ENCODE measurements around the gene RFPL2.

The RFPL2 gene

DNA sequence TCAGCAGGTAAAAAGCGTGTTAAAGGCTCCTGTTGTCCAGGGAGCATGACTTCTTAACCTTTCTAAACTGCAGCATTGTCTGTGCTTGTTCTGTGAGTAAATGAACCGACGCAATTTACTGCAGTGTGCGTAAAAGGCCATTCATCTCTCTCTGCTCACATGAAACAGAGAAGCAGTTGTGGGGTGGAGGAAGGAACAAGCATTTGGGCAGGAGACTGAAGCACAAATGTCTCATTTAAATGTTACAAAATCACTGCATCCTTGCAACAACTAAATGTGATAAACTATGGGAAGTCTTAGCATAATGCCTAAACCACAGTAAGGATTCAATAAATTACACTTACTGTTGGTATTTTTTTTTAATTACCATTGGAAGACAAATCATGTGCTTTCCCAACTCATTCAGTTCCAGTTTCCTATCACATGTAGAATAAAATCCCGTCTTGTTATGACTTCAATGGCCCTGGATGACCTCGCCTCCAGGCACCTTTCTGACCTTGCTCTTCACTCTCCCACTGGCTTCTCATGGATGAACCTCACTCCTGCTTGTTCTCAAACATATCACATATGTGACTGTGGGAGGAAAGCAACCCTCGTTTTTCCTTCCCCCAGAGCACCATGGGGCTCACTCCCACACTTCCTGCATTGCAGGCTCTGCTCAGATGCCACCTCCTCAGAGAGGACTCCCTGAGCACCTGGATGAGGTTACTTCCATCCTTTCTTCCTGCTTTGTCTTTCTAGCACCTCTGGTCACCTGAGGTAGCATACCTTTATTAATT, 21.6 kb upstream of the RFPL2 start:
- Histone ChIP-seq H3K9me3 (replicated peaks; ENCODE audit: low read length) (no peaks in the 10 kb centered on the region), H3K4me3 (ENCODE audit: low read length) (no peak overlapping the region), H3K27me3 (ENCODE audit: control insufficient read depth, insufficient read depth, low read length) (peaks cover 10% of the 10 kb centered on the region), H3K36me3 (ENCODE audit: insufficient read depth, low read length) (no peaks in the 10 kb centered on the region), H3K4me2 (ENCODE audit: low read length) (no peak overlapping the region), H3K9ac (ENCODE audit: low read depth, low read length) (no peak overlapping the region), H3K4me1 (ENCODE audit: control insufficient read depth, insufficient read depth, low read length) (no peaks in the 10 kb centered on the region)

DNA sequence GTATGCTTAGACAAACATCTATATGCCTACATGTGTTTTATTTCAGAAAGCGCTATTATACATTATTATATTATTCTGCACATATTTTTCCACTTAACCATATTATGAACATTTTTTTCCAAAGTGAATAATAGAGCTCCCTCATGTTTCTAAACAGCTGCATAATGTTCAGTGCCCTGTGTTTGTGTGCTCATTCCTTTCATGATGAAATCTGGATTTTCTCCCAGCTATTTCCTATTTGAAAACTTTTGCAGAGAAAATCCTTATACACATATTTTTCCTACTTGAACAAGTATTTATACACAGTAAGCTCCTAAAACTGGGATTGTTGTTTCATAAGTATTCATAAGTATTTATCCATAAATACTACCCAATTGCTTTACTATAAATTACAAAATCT, 18.1 kb upstream of the RFPL2 start:
- Histone ChIP-seq H3K4me1 (ENCODE audit: control insufficient read depth, insufficient read depth, low read length) (no peaks in the 10 kb centered on the region), H3K4me3 (ENCODE audit: low read length) (no peak overlapping the region), H3K27me3 (ENCODE audit: control insufficient read depth, insufficient read depth, low read length) (peaks cover 2% of the 10 kb centered on the region), H3K4me2 (ENCODE audit: low read length) (no peak overlapping the region), H3K9me3 (replicated peaks; ENCODE audit: low read length) (no peaks in the 10 kb centered on the region), H3K36me3 (ENCODE audit: insufficient read depth, low read length) (no peaks in the 10 kb centered on the region), H3K9ac (ENCODE audit: low read depth, low read length) (no peak overlapping the region)

DNA sequence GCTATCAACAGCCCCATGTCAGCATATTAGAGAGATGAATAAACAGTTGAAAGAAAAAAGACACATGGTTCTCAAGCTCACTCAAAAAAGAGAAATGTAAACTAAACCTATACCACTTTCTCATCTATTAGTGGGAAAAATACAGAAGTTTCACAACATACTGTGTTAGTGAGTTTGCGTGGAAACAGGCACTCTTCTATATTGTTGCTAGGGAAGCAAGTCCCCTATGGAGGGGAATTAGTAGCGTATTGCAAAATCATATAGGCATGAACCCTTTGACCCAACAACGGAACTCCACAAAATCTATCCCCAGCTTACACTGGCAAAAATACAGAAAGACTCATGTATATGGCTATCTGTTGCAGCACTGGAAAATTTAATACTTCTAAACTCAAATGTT, 14.2 kb upstream of the RFPL2 start:
- Histone ChIP-seq H3K9ac (ENCODE audit: low read depth, low read length) (no peak overlapping the region), H3K4me3 (ENCODE audit: low read length) (no peak overlapping the region), H3K9me3 (replicated peaks; ENCODE audit: low read length) (no peaks in the 10 kb centered on the region), H3K4me2 (ENCODE audit: low read length) (no peak overlapping the region), H3K4me1 (ENCODE audit: control insufficient read depth, insufficient read depth, low read length) (no peaks in the 10 kb centered on the region), H3K36me3 (ENCODE audit: insufficient read depth, low read length) (no peaks in the 10 kb centered on the region), H3K27me3 (ENCODE audit: control insufficient read depth, insufficient read depth, low read length) (no peaks in the 10 kb centered on the region)

DNA sequence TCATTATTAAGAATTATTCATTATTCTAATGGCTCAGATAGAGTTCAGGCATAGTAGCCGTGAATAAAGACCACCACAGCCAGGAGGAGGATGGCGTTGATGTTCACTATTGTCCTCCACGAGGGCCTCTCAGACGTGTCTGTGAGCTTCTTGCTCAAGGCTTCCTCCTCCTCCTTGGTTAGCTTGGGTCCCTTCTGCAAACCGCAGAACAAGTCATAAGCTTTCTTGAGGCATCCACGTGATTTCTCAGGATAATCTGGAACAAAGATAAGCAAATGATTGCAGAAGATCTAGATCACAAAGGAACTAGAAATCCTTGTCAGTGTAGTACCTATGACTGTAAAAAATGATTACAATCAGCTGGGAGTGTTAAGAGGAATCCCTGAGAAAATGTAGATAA, 13.6 kb upstream of the RFPL2 start:
- no peaks in the 10 kb centered on the region for H3K4me1 ChIP-seq (ENCODE audit: control insufficient read depth, insufficient read depth, low read length)
- no peak overlapping the region for H3K4me2 ChIP-seq (ENCODE audit: low read length)
- no peak overlapping the region for H3K4me3 ChIP-seq (ENCODE audit: low read length)
- H3K9me3 ChIP-seq (replicated peaks; ENCODE audit: low read length): no peaks in the 10 kb centered on the region
- no peak overlapping the region for H3K9ac ChIP-seq (ENCODE audit: low read depth, low read length)
- H3K36me3 ChIP-seq (ENCODE audit: insufficient read depth, low read length): no peaks in the 10 kb centered on the region
- no peaks in the 10 kb centered on the region for H3K27me3 ChIP-seq (ENCODE audit: control insufficient read depth, insufficient read depth, low read length)

DNA sequence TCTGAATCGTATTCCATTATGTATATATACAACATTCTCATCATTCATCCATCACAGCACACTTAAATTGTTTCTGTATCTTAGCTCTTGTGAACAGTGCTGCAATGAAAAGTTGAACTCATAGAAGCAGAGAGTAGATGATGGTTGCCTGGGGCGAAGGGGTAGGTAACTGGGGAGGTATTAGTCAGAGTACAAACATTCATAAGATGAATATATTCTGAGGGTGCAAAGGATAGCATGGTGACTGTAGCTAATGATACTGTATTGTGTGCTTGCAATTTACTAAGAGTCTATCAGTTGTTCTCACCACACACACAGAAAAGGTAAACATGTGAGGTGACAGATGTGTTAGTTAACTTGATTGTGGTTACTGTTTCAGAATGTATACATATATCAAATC, 12.6 kb upstream of the RFPL2 start:
- Histone ChIP-seq H3K36me3 (ENCODE audit: insufficient read depth, low read length) (no peaks in the 10 kb centered on the region), H3K4me2 (ENCODE audit: low read length) (no peak overlapping the region), H3K27me3 (ENCODE audit: control insufficient read depth, insufficient read depth, low read length) (peaks cover 5% of the 10 kb centered on the region), H3K9ac (ENCODE audit: low read depth, low read length) (no peak overlapping the region), H3K9me3 (replicated peaks; ENCODE audit: low read length) (no peaks in the 10 kb centered on the region), H3K4me1 (ENCODE audit: control insufficient read depth, insufficient read depth, low read length) (no peaks in the 10 kb centered on the region), H3K4me3 (ENCODE audit: low read length) (no peak overlapping the region)

DNA sequence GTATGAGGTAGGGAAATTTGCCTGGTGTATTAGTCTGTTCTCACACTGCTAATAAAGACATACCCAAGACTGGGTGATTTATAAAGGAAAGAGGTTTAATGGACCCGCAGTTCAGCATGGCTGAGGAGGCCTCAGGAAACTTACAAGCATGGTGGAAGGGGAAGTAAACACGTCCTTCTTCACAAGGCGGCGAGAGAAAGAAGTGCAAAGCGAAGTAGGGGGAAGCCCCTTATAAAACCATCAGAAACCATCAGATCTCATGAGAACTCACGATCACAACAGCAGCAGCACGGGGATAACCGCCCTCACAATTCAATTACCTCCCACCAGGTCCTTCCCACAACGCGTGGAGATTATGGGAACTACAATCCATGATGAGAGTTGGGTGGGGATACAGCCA, 12.0 kb upstream of the RFPL2 start:
- no peaks in the 10 kb centered on the region for H3K36me3 ChIP-seq (ENCODE audit: insufficient read depth, low read length)
- no peaks in the 10 kb centered on the region for H3K9me3 ChIP-seq (replicated peaks; ENCODE audit: low read length)

DNA sequence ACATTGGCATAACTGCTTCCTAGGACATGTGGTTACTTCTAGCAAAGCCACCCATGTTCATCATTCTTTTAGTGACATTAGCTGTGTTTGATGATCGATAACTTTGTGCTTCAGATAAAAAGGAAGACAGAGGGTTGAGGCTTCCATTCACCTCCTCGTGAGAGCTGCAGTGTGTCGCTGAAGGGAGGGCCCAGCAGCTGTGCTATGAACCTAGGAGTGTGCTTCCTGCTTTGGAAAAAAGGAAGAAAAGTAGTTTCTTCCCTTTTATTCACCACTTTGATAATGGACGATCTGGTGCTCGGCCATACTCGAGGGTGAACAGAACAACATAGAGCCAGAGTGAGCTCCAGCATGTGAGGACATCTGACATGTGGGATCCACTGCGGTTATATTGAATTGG, 6.1 kb upstream of the RFPL2 start:
- H3K27me3 ChIP-seq (ENCODE audit: control insufficient read depth, insufficient read depth, low read length): peaks cover 7% of the 10 kb centered on the region
- H3K4me3 ChIP-seq (ENCODE audit: low read length): no peak overlapping the region
- H3K9ac ChIP-seq (ENCODE audit: low read depth, low read length): no peak overlapping the region
- no peak overlapping the region for H3K4me2 ChIP-seq (ENCODE audit: low read length)
- H3K36me3 ChIP-seq (ENCODE audit: insufficient read depth, low read length): no peaks in the 10 kb centered on the region
- H3K9me3 ChIP-seq (replicated peaks; ENCODE audit: low read length): no peaks in the 10 kb centered on the region
- H3K4me1 ChIP-seq (ENCODE audit: control insufficient read depth, insufficient read depth, low read length): no peaks in the 10 kb centered on the region

More for the DNA sequence above, 12.0 kb upstream of the RFPL2 start:
- Histone ChIP-seq H3K4me1 (ENCODE audit: control insufficient read depth, insufficient read depth, low read length) (no peaks in the 10 kb centered on the region), H3K9ac (ENCODE audit: low read depth, low read length) (no peak overlapping the region), H3K4me2 (ENCODE audit: low read length) (no peak overlapping the region), H3K27me3 (ENCODE audit: control insufficient read depth, insufficient read depth, low read length) (peaks cover 5% of the 10 kb centered on the region), H3K4me3 (ENCODE audit: low read length) (no peak overlapping the region)

DNA sequence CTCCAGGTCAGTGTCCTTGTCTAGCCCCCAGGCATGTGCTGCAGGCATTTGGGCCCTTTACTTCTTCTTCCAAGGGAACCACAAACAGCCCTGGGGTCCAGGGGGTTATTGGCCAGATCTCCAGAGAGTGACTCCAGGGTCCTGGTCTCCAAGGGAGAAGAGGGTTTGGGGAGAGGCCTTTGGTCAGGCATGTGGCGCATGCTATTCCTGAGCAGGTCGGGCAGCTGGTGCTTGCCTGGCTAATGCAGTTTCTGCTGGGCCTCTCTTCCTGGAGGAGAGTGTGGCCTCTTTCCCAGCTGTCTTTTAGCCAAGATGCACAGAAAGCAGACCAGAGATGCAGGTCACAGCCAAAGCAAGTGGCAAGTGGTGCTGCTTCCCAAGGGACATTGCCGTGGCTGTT, 3.8 kb upstream of the RFPL2 start:
- Histone ChIP-seq H3K9ac (ENCODE audit: low read depth, low read length) (no peak overlapping the region), H3K9me3 (replicated peaks; ENCODE audit: low read length) (no peaks in the 10 kb centered on the region), H3K4me3 (ENCODE audit: low read length) (no peak overlapping the region), H3K4me2 (ENCODE audit: low read length) (no peak overlapping the region), H3K36me3 (ENCODE audit: insufficient read depth, low read length) (no peaks in the 10 kb centered on the region), H3K4me1 (ENCODE audit: control insufficient read depth, insufficient read depth, low read length) (no peaks in the 10 kb centered on the region), H3K27me3 (ENCODE audit: control insufficient read depth, insufficient read depth, low read length) (peaks cover 18% of the 10 kb centered on the region)

DNA sequence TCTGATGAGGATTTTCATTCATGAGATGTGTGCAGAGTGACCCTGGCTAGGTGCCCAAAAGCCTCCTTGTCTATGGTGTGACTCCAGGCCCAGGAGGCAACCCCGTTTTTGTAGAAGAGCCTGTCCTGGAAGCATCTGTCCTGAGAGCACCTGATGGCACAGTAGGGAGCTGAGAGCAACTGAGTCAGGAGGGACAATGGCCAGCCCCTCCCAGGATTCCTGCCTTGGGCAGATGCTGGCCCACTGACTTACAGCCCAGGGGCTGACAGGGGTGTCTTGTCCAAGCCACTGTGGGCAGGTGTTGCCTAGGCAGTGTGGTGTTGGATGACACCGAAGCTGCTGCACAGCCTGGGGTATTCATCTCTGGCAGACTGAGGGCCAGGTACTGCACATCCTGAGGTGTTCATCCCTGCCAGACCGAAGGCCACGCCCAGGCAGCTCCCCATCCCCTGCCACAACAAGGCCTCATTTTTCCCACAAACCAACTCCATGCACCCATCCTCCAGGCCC, 3.2 kb upstream of the RFPL2 start:
- no peak overlapping the region for H3K4me3 ChIP-seq (ENCODE audit: low read length)
- no peaks in the 10 kb centered on the region for H3K4me1 ChIP-seq (ENCODE audit: control insufficient read depth, insufficient read depth, low read length)
- no peaks in the 10 kb centered on the region for H3K36me3 ChIP-seq (ENCODE audit: insufficient read depth, low read length)
- peaks cover 25% of the 10 kb centered on the region for H3K27me3 ChIP-seq (ENCODE audit: control insufficient read depth, insufficient read depth, low read length)
- H3K9me3 ChIP-seq (replicated peaks; ENCODE audit: low read length): no peaks in the 10 kb centered on the region
- no peak overlapping the region for H3K4me2 ChIP-seq (ENCODE audit: low read length)
- no peak overlapping the region for H3K9ac ChIP-seq (ENCODE audit: low read depth, low read length)

DNA sequence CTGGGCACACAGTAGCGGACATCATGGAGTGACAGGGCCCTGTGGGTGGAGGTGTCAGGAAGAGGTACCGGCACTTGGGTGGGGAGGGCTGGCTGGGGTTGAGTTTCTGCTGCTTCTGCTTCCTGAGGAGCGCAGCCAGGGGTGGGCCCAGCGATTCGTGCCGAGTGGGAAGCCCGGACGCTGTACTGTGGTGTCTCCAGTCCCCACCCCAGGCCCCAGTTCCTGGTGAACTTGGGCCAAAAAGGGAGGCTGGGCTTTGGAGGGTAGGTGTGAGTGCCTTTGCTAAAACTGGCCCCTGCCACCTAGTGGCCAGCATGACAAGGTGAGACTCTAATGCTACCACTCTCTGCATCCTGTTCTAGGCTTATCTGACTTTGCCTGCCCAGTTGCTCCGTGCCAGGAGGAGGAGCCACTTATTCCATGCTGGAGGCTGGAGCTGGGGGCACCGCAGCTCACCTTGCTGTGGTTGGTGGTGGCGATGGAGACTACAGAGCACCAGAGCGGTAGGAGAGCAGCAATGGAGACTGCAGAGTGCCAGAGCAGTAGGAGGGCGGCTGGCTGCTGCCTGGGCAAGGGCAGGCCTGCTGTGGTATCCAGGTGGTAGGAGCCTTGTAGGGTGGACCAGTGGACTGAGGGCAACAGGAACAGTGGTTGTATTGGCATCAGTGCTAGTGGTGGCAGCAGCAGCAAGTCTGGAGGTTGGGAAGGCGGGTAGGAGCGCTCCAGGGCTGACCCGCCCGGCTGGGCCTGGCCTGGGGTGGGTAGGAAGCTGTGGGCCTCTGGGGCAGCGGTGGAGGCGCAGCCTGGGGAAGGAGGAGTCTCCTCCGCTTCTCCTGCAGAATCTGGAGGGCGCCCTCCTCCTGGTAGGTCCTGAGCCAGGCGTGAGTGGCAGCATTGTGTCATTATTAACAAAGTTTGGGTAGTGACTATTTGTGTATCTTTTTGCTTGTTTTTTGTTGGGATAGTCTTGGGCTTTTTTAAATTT, 2.2 kb upstream of the RFPL2 start:
- H3K36me3 ChIP-seq (ENCODE audit: insufficient read depth, low read length): no peaks in the 10 kb centered on the region
- H3K27me3 ChIP-seq (ENCODE audit: control insufficient read depth, insufficient read depth, low read length): peaks cover 24% of the 10 kb centered on the region
- no peak overlapping the region for H3K9ac ChIP-seq (ENCODE audit: low read depth, low read length)
- H3K4me2 ChIP-seq (ENCODE audit: low read length): no peak overlapping the region
- no peaks in the 10 kb centered on the region for H3K9me3 ChIP-seq (replicated peaks; ENCODE audit: low read length)
- no peaks in the 10 kb centered on the region for H3K4me1 ChIP-seq (ENCODE audit: control insufficient read depth, insufficient read depth, low read length)
- H3K4me3 ChIP-seq (ENCODE audit: low read length): no peak overlapping the region

DNA sequence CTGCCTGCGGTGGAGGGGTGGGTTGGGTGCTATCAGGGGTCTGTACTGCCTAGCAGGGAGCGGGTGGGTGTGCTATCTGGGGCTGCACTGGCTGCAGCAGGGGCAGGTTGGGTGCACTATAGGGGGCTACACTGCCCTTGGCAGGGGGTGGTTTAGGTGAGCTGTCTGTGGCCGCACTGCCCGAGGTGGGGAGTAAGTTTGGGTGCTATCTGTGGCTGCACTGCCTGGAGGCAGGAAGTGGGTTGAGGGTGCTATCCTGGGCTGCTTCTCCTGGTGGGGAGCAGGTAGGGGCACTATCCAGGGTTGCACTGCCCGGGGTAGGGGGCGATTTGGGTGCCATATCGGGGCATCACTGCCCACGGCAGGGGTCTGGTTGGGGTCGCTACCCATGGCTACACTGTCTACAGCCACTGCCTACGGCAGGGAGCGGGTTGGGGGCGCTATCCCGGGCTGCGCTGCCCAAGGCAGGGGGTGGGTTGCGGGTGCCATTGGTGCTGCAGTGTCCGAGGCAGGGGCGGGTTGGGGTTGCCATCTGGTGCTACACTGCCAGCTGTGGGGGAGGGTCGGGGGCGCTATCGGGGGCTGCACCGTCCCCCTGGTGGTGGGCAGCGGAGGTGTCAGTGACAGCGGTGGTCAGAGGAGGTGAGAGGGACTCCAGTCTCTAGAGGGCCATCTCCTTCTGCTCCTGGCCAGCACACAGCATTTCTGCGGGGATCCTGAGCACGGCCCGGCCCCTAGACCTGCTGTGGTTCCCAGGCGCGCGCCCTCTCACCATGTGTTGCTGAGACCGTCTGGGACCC, 1.3 kb upstream of the RFPL2 start:
- Histone ChIP-seq H3K9me3 (replicated peaks; ENCODE audit: low read length) (no peaks in the 10 kb centered on the region), H3K27me3 (ENCODE audit: control insufficient read depth, insufficient read depth, low read length) (peaks cover 24% of the 10 kb centered on the region), H3K9ac (ENCODE audit: low read depth, low read length) (no peak overlapping the region), H3K36me3 (ENCODE audit: insufficient read depth, low read length) (no peaks in the 10 kb centered on the region), H3K4me3 (ENCODE audit: low read length) (no peak overlapping the region), H3K4me1 (ENCODE audit: control insufficient read depth, insufficient read depth, low read length) (no peaks in the 10 kb centered on the region), H3K4me2 (ENCODE audit: low read length) (no peak overlapping the region)

All from skeletal muscle satellite cell (primary cell).